ENCODE measurements around the gene TRMT2A.
"Not testable (repeated sequence)": the region's sequence is repeated elsewhere in the genome, so short reads cannot be mapped to it uniquely, and the experiment has no call there.

TRMT2A gene

GRCh38 chr22:20084547-20085413, 32.2 kb downstream of the TRMT2A start:
- no peak for DNase-seq

GRCh38 chr22:20083891-20084546, 33.0 kb downstream of the TRMT2A start:
- no peak for DNase-seq

- DNase-seq: no peak
These were observed 33.7 kb downstream of the TRMT2A start for GRCh38 chr22:20083157-20083890.

GRCh38 chr22:20080776-20081654, 36.0 kb downstream of the TRMT2A start:
- peak in 4 of 14 donors; percentile 13 to 50 (median 23) for DNase-seq

- DNase-seq: peak in 8 of 14 donors; percentile 45 to 78 (median 64)
These were observed 36.6 kb downstream of the TRMT2A start for GRCh38 chr22:20080445-20080775.

- peak; percentile 44 to 95 (median 88) for DNase-seq
These were observed 37.1 kb downstream of the TRMT2A start, which contains the start of gene DGCR8 for GRCh38 chr22:20079745-20080444. Gene DGCR8 (plus strand): TSS chr22:20080241. CDS start chr22:20085964, 5,723 bp downstream.

- DNase-seq: no peak
These were observed 40.3 kb downstream of the TRMT2A start for GRCh38 chr22:20076627-20077172.

GRCh38 chr22:20071524-20071972, 45.5 kb downstream of the TRMT2A start:
- no peak for DNase-seq

- no peak for DNase-seq
These were observed 47.5 kb downstream of the TRMT2A start for GRCh38 chr22:20069331-20070042.

GRCh38 chr22:20068640-20069039, 48.4 kb downstream of the TRMT2A start:
- no peak for DNase-seq

- not testable (repeated sequence) for DNase-seq
These were observed 49.7 kb downstream of the TRMT2A start for GRCh38 chr22:20067384-20067682.

GRCh38 chr22:20066617-20067383, 50.2 kb downstream of the TRMT2A start:
- no peak for DNase-seq

GRCh38 chr22:20065896-20066616, 51.0 kb downstream of the TRMT2A start:
- DNase-seq: no peak

- no peak for DNase-seq
These were observed 52.3 kb downstream of the TRMT2A start for GRCh38 chr22:20064545-20065262.

GRCh38 chr22:20064140-20064480, 52.9 kb downstream of the TRMT2A start:
- no peak for DNase-seq

- no peak for DNase-seq
These were observed 53.5 kb downstream of the TRMT2A start for GRCh38 chr22:20063271-20064139.

GRCh38 chr22:20062766-20063083, 54.3 kb downstream of the TRMT2A start:
- no peak for DNase-seq

Data from C1 segment of cervical spinal cord (tissue), 14 donors.